Measurements from ENCODE around the gene SCFD2. TPM values are rescaled to one million over a fixed set of nuclear protein-coding genes. Genes with fewer than 3 reads are reported as not detected.
A peak's percentile ranks its signal among the peaks of the same experiment; 100 is the strongest.
"Not testable (repeated sequence)": the region's sequence is repeated elsewhere in the genome, so short reads cannot be mapped to it uniquely, and the experiment has no call there.

Gene SCFD2
- total and polyA plus RNA-seq, 5 donors from 2014 or later = 15.0 to 23.9 (median 16.3) TPM

DNA sequence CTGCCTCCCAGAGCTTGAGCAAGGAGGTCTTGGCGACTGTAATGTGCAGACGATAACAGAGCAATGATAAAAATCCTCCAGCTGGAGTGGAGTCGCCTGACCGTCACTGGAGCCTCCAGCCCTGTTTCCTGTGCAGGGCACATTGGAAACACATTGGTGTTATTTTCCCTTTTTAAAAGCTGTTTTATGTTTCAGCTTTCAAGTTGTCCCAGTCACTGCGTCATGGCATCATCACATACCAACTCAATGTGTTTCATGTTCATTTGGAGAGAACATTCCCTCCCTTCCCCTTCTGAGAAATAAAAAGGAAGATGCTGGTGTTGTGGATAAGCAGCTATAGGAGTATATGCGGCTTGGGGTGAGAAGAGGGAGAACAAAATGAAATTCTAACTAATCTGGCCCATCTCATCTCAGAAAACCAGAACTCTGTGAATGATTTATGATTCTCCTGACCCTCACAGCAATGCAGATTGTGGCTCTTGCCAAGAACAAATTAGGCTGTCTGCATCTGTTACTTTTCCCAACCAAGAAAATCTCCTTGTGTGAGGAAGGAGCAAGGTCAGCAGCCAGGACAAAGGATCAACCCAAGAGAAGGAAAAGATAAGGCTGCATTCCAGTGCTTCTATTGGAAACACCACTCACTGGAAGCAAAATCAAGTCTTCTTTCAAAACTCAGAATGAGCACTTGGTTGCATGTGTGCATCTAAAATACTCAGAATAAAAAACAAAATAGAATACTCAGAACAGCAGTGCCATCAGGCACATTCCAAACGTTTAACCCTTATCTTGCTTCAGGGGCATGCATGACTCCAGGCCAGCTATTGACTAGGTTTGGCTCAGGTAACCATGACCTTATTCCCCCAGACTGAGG, 369.4 kb downstream of the SCFD2 start:
- Histone ChIP-seq H3K4me3 (ENCODE audit: low read depth, low read length) (no peak overlapping the region), H3K4me1 (ENCODE audit: control insufficient read depth, insufficient read depth, low read length, poor library complexity, severe bottlenecking) (no peaks in the 10 kb centered on the region), H3K9me3 (ENCODE audit: control insufficient read depth in 2 of 2, low read length in 2 of 2) (no peaks in the 10 kb centered on the region), H3K27me3 (ENCODE audit: control insufficient read depth, insufficient read depth, low read length) (no peaks in the 10 kb centered on the region), H3K27ac (ENCODE audit: insufficient read depth, low read length, poor library complexity, severe bottlenecking) (no peak overlapping the region), H3K36me3 (ENCODE audit: control insufficient read depth, insufficient read depth, low read length) (no peaks in the 10 kb centered on the region)
- DNase-seq (no peak), ATAC-seq (ENCODE audit: low read depth in 2 of 2) (no peak)
- Mint-ChIP-seq H3K4me1 (peaks cover 0 to 4% (median 0%) of the 10 kb centered on the region in 4 donors), H3K9me3 (no peaks in the 10 kb centered on the region), H3K27ac (no peak overlapping the region), H3K36me3 (peaks cover 11% of the 10 kb centered on the region), H3K4me3 (no peak overlapping the region), H3K27me3 (no peaks in the 10 kb centered on the region)

DNA sequence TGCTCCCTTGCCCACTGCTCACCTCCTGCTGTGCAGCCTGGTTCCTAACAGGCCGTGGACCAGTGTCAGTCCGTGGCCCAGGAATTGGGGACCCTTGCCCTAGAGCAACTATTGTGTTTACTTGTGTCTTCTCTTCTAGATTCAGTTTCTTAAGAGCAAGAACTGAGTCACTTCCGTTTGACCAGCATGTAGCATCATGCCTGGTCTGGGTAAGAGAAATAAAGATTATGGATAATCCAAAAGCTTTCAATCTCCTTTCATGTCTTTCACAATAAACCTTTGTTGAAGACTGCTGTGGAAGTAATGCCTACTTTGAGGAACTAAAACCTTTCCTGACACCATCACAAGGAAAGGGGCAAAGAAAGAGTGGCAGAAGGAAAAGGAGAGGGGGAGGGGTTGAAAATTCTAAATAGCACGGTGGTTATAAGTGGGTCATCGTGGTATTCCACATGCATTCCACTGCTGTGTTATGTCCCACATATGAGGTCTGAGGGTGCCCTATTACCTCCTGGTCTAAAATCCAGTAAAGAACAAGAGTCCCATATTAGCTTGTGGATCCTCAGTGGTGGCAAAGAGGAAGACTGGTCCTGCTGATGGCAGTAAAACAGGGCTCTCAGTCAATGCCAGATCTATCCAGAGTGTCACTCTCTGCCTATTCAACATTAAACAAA, 370.4 kb downstream of the SCFD2 start:
- Mint-ChIP-seq H3K27me3 (no peaks in the 10 kb centered on the region), H3K36me3 (peaks cover 11% of the 10 kb centered on the region), H3K4me3 (no peak overlapping the region), H3K27ac (no peak overlapping the region), H3K4me1 (peaks cover 0 to 4% (median 0%) of the 10 kb centered on the region in 4 donors), H3K9me3 (no peaks in the 10 kb centered on the region)
- Histone ChIP-seq H3K27me3 (ENCODE audit: control insufficient read depth, insufficient read depth, low read length) (no peaks in the 10 kb centered on the region), H3K9me3 (ENCODE audit: control insufficient read depth in 2 of 2, low read length in 2 of 2) (no peaks in the 10 kb centered on the region), H3K27ac (ENCODE audit: insufficient read depth, low read length, poor library complexity, severe bottlenecking) (no peak overlapping the region), H3K4me1 (ENCODE audit: control insufficient read depth, insufficient read depth, low read length, poor library complexity, severe bottlenecking) (no peaks in the 10 kb centered on the region), H3K4me3 (ENCODE audit: low read depth, low read length) (no peak overlapping the region), H3K36me3 (ENCODE audit: control insufficient read depth, insufficient read depth, low read length) (no peaks in the 10 kb centered on the region)
- DNase-seq (no peak), ATAC-seq (ENCODE audit: low read depth in 2 of 2) (no peak)

DNA sequence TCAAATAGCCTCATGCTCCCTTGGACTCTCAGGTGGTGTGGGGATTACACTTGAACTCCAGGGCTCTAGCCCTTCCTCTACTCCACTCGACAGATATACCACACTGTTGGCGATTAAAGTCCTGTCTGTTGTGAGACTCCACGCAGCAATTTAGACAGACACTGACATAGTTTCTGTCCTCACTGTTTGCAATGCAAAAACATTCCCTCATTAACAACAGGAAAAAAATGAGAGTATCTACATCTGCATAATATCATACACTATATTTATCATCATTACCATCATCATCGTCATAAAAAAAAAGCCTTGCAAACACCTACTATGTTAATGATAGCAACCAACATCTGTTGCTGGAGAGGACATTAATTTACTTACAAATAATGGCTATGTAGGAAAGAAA, 371.3 kb downstream of the SCFD2 start:
- Mint-ChIP-seq H3K9me3 (no peaks in the 10 kb centered on the region), H3K27ac (no peak overlapping the region), H3K4me1 (peaks cover 0 to 4% (median 0%) of the 10 kb centered on the region in 4 donors), H3K27me3 (no peaks in the 10 kb centered on the region), H3K36me3 (peaks cover 11% of the 10 kb centered on the region), H3K4me3 (no peak overlapping the region)
- Histone ChIP-seq H3K4me1 (ENCODE audit: control insufficient read depth, insufficient read depth, low read length, poor library complexity, severe bottlenecking) (no peaks in the 10 kb centered on the region), H3K9me3 (ENCODE audit: control insufficient read depth in 2 of 2, low read length in 2 of 2) (no peaks in the 10 kb centered on the region), H3K4me3 (ENCODE audit: low read depth, low read length) (no peak overlapping the region), H3K27ac (ENCODE audit: insufficient read depth, low read length, poor library complexity, severe bottlenecking) (no peak overlapping the region), H3K27me3 (ENCODE audit: control insufficient read depth, insufficient read depth, low read length) (no peaks in the 10 kb centered on the region), H3K36me3 (ENCODE audit: control insufficient read depth, insufficient read depth, low read length) (no peaks in the 10 kb centered on the region)
- no peak for ATAC-seq (ENCODE audit: low read depth in 2 of 2)
- DNase-seq = no peak

DNA sequence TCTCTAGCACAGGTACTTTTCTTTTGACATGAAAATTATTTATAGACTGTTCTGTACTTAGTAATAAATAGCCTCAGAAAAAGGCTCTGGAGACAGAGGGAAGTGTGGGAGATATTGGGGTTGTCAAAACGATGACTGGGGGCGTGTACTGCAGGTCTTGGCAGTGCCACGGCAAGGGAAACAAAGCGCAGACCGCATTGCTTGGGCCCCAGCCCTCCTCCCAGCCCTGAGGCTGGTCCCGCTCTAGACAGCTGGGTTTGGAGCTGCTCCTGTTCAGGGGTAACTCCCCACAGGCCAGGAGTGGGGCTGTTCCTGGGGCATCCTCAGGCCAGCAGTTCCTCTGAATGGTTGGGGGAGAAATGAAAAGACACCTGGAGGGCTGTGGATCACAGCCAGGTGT, 372.1 kb downstream of the SCFD2 start:
- H3K27ac ChIP-seq (ENCODE audit: insufficient read depth, low read length, poor library complexity, severe bottlenecking) = no peak overlapping the region
- Mint-ChIP-seq H3K27ac (no peak overlapping the region), H3K9me3 (no peaks in the 10 kb centered on the region), H3K4me3 (no peak overlapping the region), H3K36me3 (peaks cover 8% of the 10 kb centered on the region), H3K4me1 (peaks cover 0 to 4% (median 0%) of the 10 kb centered on the region in 4 donors), H3K27me3 (no peaks in the 10 kb centered on the region)
- DNase-seq (no peak), ATAC-seq (ENCODE audit: low read depth in 2 of 2) (no peak)
- no peaks in the 10 kb centered on the region for H3K27me3 ChIP-seq (ENCODE audit: control insufficient read depth, insufficient read depth, low read length)
- H3K4me1 ChIP-seq (ENCODE audit: control insufficient read depth, insufficient read depth, low read length, poor library complexity, severe bottlenecking) = no peaks in the 10 kb centered on the region
- H3K4me3 ChIP-seq (ENCODE audit: low read depth, low read length) = no peak overlapping the region
- H3K9me3 ChIP-seq (ENCODE audit: control insufficient read depth in 2 of 2, low read length in 2 of 2) = no peaks in the 10 kb centered on the region
- H3K36me3 ChIP-seq (ENCODE audit: control insufficient read depth, insufficient read depth, low read length) = no peaks in the 10 kb centered on the region

DNA sequence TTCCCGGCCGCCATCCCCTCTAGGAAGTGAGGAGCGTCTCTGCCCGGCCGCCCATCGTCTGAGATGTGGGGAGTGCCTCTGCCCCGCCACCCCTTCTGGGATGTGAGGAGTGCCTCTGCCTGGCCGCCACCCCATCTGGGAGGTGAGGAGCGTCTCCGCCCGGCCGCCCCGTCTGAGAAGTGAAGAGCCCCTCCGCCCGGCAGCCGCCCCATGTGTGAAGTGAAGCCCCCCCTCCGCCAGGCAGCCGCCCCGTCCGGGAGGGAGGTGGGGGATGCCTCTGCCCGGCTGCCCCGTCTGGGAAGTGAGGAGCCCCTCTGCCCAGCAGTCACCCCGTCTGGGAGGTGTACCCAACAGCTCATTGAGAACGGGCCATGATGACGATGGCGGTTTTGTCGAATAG, 373.3 kb downstream of the SCFD2 start:
- H3K4me1 Mint-ChIP-seq; H3K27me3 Mint-ChIP-seq; ATAC-seq (ENCODE audit: low read depth in 2 of 2); H3K27me3 ChIP-seq (ENCODE audit: control insufficient read depth, insufficient read depth, low read length); H3K36me3 ChIP-seq (ENCODE audit: control insufficient read depth, insufficient read depth, low read length); H3K9me3 Mint-ChIP-seq; H3K4me3 ChIP-seq (ENCODE audit: low read depth, low read length); H3K27ac Mint-ChIP-seq; H3K9me3 ChIP-seq (ENCODE audit: control insufficient read depth in 2 of 2, low read length in 2 of 2); H3K4me3 Mint-ChIP-seq; DNase-seq; H3K4me1 ChIP-seq (ENCODE audit: control insufficient read depth, insufficient read depth, low read length, poor library complexity, severe bottlenecking); H3K27ac ChIP-seq (ENCODE audit: insufficient read depth, low read length, poor library complexity, severe bottlenecking); H3K36me3 Mint-ChIP-seq: not testable (repeated sequence)

DNA sequence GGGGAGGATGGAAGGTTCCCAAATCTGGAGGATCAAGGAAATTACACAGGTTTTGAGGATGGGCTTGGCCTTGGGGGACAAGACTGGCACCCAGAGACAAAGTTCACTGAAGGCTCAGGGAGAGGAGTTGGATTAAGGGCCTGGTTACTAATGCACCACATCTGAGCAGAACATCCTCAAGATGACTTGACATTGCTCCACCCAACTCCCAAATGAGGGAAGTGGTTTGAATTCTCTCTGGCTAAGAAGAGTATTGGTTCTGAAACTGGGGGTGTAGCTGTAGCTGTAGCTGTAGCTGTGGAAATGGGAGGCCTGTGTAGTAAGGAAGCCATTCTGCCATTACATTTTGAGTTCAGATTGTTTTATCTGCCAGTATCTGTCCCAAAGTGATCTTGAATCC, 374.4 kb downstream of the SCFD2 start:
- DNase-seq = no peak
- H3K27me3 ChIP-seq (ENCODE audit: control insufficient read depth, insufficient read depth, low read length) = no peaks in the 10 kb centered on the region
- H3K27ac Mint-ChIP-seq = no peak overlapping the region
- H3K4me3 Mint-ChIP-seq = no peak overlapping the region
- no peak overlapping the region for H3K27ac ChIP-seq (ENCODE audit: insufficient read depth, low read length, poor library complexity, severe bottlenecking)
- H3K4me3 ChIP-seq (ENCODE audit: low read depth, low read length) = no peak overlapping the region
- H3K9me3 ChIP-seq (ENCODE audit: control insufficient read depth in 2 of 2, low read length in 2 of 2) = no peaks in the 10 kb centered on the region
- H3K9me3 Mint-ChIP-seq = no peaks in the 10 kb centered on the region
- ATAC-seq (ENCODE audit: low read depth in 2 of 2) = no peak
- no peaks in the 10 kb centered on the region for H3K4me1 ChIP-seq (ENCODE audit: control insufficient read depth, insufficient read depth, low read length, poor library complexity, severe bottlenecking)
- peaks cover 8% of the 10 kb centered on the region for H3K36me3 Mint-ChIP-seq
- H3K36me3 ChIP-seq (ENCODE audit: control insufficient read depth, insufficient read depth, low read length) = no peaks in the 10 kb centered on the region
- no peaks in the 10 kb centered on the region for H3K27me3 Mint-ChIP-seq
- H3K4me1 Mint-ChIP-seq = no peaks in the 10 kb centered on the region

DNA sequence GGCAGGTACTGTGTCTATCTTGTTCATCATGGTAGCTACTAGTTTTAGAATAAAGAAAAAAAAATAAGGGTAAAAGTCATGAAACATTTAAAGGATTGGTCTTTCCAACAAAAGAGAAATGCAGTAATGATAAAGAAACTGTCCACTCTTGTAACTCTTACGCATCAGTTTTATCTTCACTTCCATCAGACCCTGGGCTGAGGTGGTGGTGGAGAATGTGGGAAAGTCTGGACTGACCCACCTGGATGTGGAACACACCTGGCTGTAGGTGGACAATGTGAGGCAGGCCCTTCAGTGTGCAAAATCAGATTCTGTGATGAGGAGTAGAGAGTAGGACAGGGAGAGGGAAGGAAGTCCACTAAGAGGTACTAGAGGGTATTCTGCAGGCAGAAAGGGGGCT, 375.2 kb downstream of the SCFD2 start:
- H3K4me1 ChIP-seq (ENCODE audit: control insufficient read depth, insufficient read depth, low read length, poor library complexity, severe bottlenecking) = no peaks in the 10 kb centered on the region
- Mint-ChIP-seq H3K36me3 (peaks cover 8% of the 10 kb centered on the region), H3K4me1 (no peaks in the 10 kb centered on the region), H3K4me3 (no peak overlapping the region), H3K27ac (no peak overlapping the region), H3K27me3 (no peaks in the 10 kb centered on the region), H3K9me3 (no peaks in the 10 kb centered on the region)
- ATAC-seq (ENCODE audit: low read depth in 2 of 2) = no peak
- no peaks in the 10 kb centered on the region for H3K9me3 ChIP-seq (ENCODE audit: control insufficient read depth in 2 of 2, low read length in 2 of 2)
- DNase-seq = no peak
- H3K27ac ChIP-seq (ENCODE audit: insufficient read depth, low read length, poor library complexity, severe bottlenecking) = no peak overlapping the region
- H3K27me3 ChIP-seq (ENCODE audit: control insufficient read depth, insufficient read depth, low read length) = no peaks in the 10 kb centered on the region
- H3K4me3 ChIP-seq (ENCODE audit: low read depth, low read length) = no peak overlapping the region
- H3K36me3 ChIP-seq (ENCODE audit: control insufficient read depth, insufficient read depth, low read length) = no peaks in the 10 kb centered on the region

DNA sequence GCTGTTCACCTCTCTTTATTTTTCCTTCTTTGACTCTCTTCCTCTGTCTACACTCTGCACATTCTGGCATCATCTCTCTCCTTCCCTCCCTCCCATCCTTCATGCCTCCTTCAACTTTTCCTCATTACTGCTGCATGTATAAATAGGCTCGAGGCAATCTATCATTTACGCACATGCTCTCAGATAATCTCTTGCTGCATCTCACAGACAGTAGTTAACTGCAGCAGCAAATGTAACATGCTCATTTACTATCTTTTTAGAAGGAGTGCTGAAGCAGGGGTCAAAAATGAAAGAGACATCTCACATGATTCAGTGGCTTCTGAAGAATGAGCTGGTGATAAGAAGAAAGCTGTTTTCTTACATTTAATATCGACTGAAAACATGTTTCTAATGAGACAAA, 376.0 kb downstream of the SCFD2 start:
- Mint-ChIP-seq H3K27ac (peak overlapping the region in 1 of 3 donors; percentile 39), H3K9me3 (no peaks in the 10 kb centered on the region), H3K27me3 (no peaks in the 10 kb centered on the region), H3K36me3 (peaks cover 8% of the 10 kb centered on the region), H3K4me1 (no peaks in the 10 kb centered on the region), H3K4me3 (no peak overlapping the region)
- Histone ChIP-seq H3K27ac (ENCODE audit: insufficient read depth, low read length, poor library complexity, severe bottlenecking) (no peak overlapping the region), H3K36me3 (ENCODE audit: control insufficient read depth, insufficient read depth, low read length) (no peaks in the 10 kb centered on the region), H3K9me3 (ENCODE audit: control insufficient read depth in 2 of 2, low read length in 2 of 2) (no peaks in the 10 kb centered on the region), H3K27me3 (ENCODE audit: control insufficient read depth, insufficient read depth, low read length) (no peaks in the 10 kb centered on the region), H3K4me1 (ENCODE audit: control insufficient read depth, insufficient read depth, low read length, poor library complexity, severe bottlenecking) (no peaks in the 10 kb centered on the region), H3K4me3 (ENCODE audit: low read depth, low read length) (no peak overlapping the region)
- no peak for DNase-seq
- no peak for ATAC-seq (ENCODE audit: low read depth in 2 of 2)

Data from CD4-positive, CD25-positive, alpha-beta regulatory T cell (primary cell).